Mesodermal cell (in vitro differentiated cells): ENCODE results near the gene ITPK1.

Experiments used
- H3K27ac ChIP-seq: 2 replicates; pipeline ENCODE4 v1.7.0; 2013; ENCODE audit warnings: mild to moderate bottlenecking, low read depth, low read length, moderate library complexity; ENCODE audit not compliant: severe bottlenecking
- H3K36me3 ChIP-seq: 2 replicates; pipeline ENCODE4 v1.7.1; 2013; ENCODE audit warnings: mild to moderate bottlenecking, low read length, moderate library complexity; ENCODE audit not compliant: control insufficient read depth, insufficient read depth
- H3K4me1 ChIP-seq: one replicate; pipeline ENCODE4 v1.7.1; 2013; ENCODE audit warnings: mild to moderate bottlenecking, low read length; ENCODE audit not compliant: insufficient read depth, control insufficient read depth, poor library complexity, severe bottlenecking
- H3K4me3 ChIP-seq: 2 replicates; pipeline ENCODE4 v1.7.0; 2013; ENCODE audit warnings: low read length, control low read depth, mild to moderate bottlenecking; ENCODE audit not compliant: insufficient read depth, poor library complexity, severe bottlenecking; ENCODE audit errors: extremely low read depth
- H3K9me3 ChIP-seq: 2 replicates; pipeline ENCODE4 v1.7.1; 2013; ENCODE audit warnings: mild to moderate bottlenecking, low read length, moderate library complexity; ENCODE audit not compliant: control insufficient read depth
- WGBS, 2 experiments: methylation state at CpG; one replicate each; pipeline ENCODE4 v1.1.5; 2013; ENCODE audit warnings: missing lambda C conversion rate in 2 of 2; ENCODE audit not compliant: insufficient coverage in 2 of 2; 5-methylcytosine and 5-hydroxymethylcytosine counted together

Gene ITPK1

GRCh38 chr14:92956961-92957360 lies 158.8 kb downstream of the ITPK1 start:
- no peaks in the 10 kb centered on the region for H3K9me3 ChIP-seq
- H3K36me3 ChIP-seq, result peaks cover 8% of the 10 kb centered on the region
- no peak overlapping the region for H3K4me3 ChIP-seq
- H3K4me1 ChIP-seq, result peaks cover 23% of the 10 kb centered on the region
- H3K27ac ChIP-seq, result no peak overlapping the region
- 90 to 98% methylated on average over 9 to 11 of the region's 11 CpGs for WGBS, 2 experiments

GRCh38 chr14:92955381-92955780 lies 160.3 kb downstream of the ITPK1 start:
- Histone ChIP-seq H3K4me1 (peaks cover 10% of the 10 kb centered on the region), H3K36me3 (peaks cover 8% of the 10 kb centered on the region), H3K4me3 (no peak overlapping the region), H3K9me3 (no peaks in the 10 kb centered on the region), H3K27ac (no peak overlapping the region)
- 89 to 93% methylated on average over 4 of the region's 7 CpGs for WGBS, 2 experiments

GRCh38 chr14:92954933-92955332 lies 160.8 kb downstream of the ITPK1 start:
- H3K36me3 ChIP-seq, result peaks cover 8% of the 10 kb centered on the region
- H3K27ac ChIP-seq, result no peak overlapping the region
- 90 to 94% methylated on average over 2 to 3 of the region's 5 CpGs for WGBS, 2 experiments
- no peaks in the 10 kb centered on the region for H3K9me3 ChIP-seq
- no peak overlapping the region for H3K4me3 ChIP-seq
- H3K4me1 ChIP-seq, result peaks cover 9% of the 10 kb centered on the region

- Histone ChIP-seq H3K4me1 (no peaks in the 10 kb centered on the region), H3K4me3 (no peak overlapping the region), H3K27ac (no peak overlapping the region), H3K36me3 (peaks cover 7% of the 10 kb centered on the region), H3K9me3 (no peaks in the 10 kb centered on the region)
- 94 to 96% methylated on average over 3 to 6 of the region's 6 CpGs for WGBS, 2 experiments
Observed at GRCh38 chr14:92953526-92953925, 162.2 kb downstream of the ITPK1 start.

- Histone ChIP-seq H3K9me3 (no peaks in the 10 kb centered on the region), H3K27ac (no peak overlapping the region), H3K4me3 (no peak overlapping the region), H3K36me3 (peaks cover under 1% of the 10 kb centered on the region), H3K4me1 (no peaks in the 10 kb centered on the region)
- 93% methylated on average over 31 of the region's 32 CpGs for WGBS, 2 experiments
Observed at GRCh38 chr14:92952481-92953298, 163.0 kb downstream of the ITPK1 start.

- Histone ChIP-seq H3K9me3 (no peaks in the 10 kb centered on the region), H3K4me3 (no peak overlapping the region), H3K27ac (no peak overlapping the region), H3K4me1 (no peaks in the 10 kb centered on the region), H3K36me3 (no peaks in the 10 kb centered on the region)
- 36 to 41% methylated on average over 14 to 17 of the region's 18 CpGs for WGBS, 2 experiments
Observed at GRCh38 chr14:92951912-92952471, 163.7 kb downstream of the ITPK1 start.

GRCh38 chr14:92951261-92951660 lies 164.5 kb downstream of the ITPK1 start:
- Histone ChIP-seq H3K4me3 (no peak overlapping the region), H3K4me1 (peaks cover 3% of the 10 kb centered on the region), H3K9me3 (no peaks in the 10 kb centered on the region), H3K27ac (no peak overlapping the region), H3K36me3 (no peaks in the 10 kb centered on the region)
- 95 to 100% methylated on average over 7 of the region's 7 CpGs for WGBS, 2 experiments

- Histone ChIP-seq H3K4me3 (no peak overlapping the region), H3K36me3 (no peaks in the 10 kb centered on the region), H3K4me1 (peaks cover 5% of the 10 kb centered on the region), H3K9me3 (no peaks in the 10 kb centered on the region), H3K27ac (no peak overlapping the region)
- WGBS, 2 experiments, result 98 to 100% methylated on average over 5 to 6 of the region's 6 CpGs
Observed at GRCh38 chr14:92950773-92951172, 165.0 kb downstream of the ITPK1 start.

- WGBS, 2 experiments, result 89 to 96% methylated on average over 6 to 7 of the region's 7 CpGs
- Histone ChIP-seq H3K27ac (no peak overlapping the region), H3K4me3 (no peak overlapping the region), H3K36me3 (no peaks in the 10 kb centered on the region), H3K9me3 (no peaks in the 10 kb centered on the region), H3K4me1 (peaks cover 5% of the 10 kb centered on the region)
Observed at GRCh38 chr14:92950193-92950540, 165.6 kb downstream of the ITPK1 start.

- H3K4me1 ChIP-seq, result peaks cover 5% of the 10 kb centered on the region
- H3K27ac ChIP-seq, result no peak overlapping the region
- no peaks in the 10 kb centered on the region for H3K36me3 ChIP-seq
- no peak overlapping the region for H3K4me3 ChIP-seq
- 96 to 97% methylated on average over 21 to 23 of the region's 24 CpGs for WGBS, 2 experiments
- no peaks in the 10 kb centered on the region for H3K9me3 ChIP-seq
Observed at GRCh38 chr14:92949496-92950192, 166.1 kb downstream of the ITPK1 start.

GRCh38 chr14:92948647-92949046 lies 167.1 kb downstream of the ITPK1 start:
- peaks cover 5% of the 10 kb centered on the region for H3K4me1 ChIP-seq
- 92 to 99% methylated on average over 17 to 21 of the region's 22 CpGs for WGBS, 2 experiments

More at GRCh38 chr14:92948647-92949046, 167.1 kb downstream of the ITPK1 start:
- H3K36me3 ChIP-seq, result no peaks in the 10 kb centered on the region
- H3K4me3 ChIP-seq, result no peak overlapping the region
- H3K9me3 ChIP-seq, result no peaks in the 10 kb centered on the region
- no peak overlapping the region for H3K27ac ChIP-seq
